GM19193 (cell line): ENCODE measurements around the gene FERMT3.

Source experiments
- POLR2A ChIP-seq: IDR thresholded peaks from 4 replicates; pipeline ENCODE4 v1.6.1; 2011; ENCODE audit not compliant: insufficient read depth, insufficient read length; ENCODE audit errors: extremely low read depth

FERMT3 gene

GRCh38 chr11:64234647-64235379 lies 28.3 kb downstream of the FERMT3 start:
- no peak for TF ChIP-seq POLR2A

- no peak for TF ChIP-seq POLR2A
Observed at GRCh38 chr11:64235437-64236161, 29.1 kb downstream of the FERMT3 start.

GRCh38 chr11:64237484-64237951 lies 31.0 kb downstream of the FERMT3 start:
- no peak for TF ChIP-seq POLR2A

- no peak for TF ChIP-seq POLR2A
Observed at GRCh38 chr11:64238076-64238475, 31.6 kb downstream of the FERMT3 start.

GRCh38 chr11:64238999-64239398 lies 32.5 kb downstream of the FERMT3 start:
- TF ChIP-seq POLR2A, result no peak

- no peak for TF ChIP-seq POLR2A
Observed at GRCh38 chr11:64239662-64240434, 33.3 kb downstream of the FERMT3 start.

- TF ChIP-seq POLR2A, result peak; percentile 96
Observed at GRCh38 chr11:64240435-64241240, 34.1 kb downstream of the FERMT3 start, which contains the start of gene FKBP2. Gene FKBP2 (plus strand): TSS chr11:64241095. CDS start chr11:64242388, 1,293 bp downstream.

- TF ChIP-seq POLR2A, result no peak
Observed at GRCh38 chr11:64241241-64241490, 34.6 kb downstream of the FERMT3 start.

- TF ChIP-seq POLR2A, result peak; percentile 45
Observed at GRCh38 chr11:64241491-64242374, 35.2 kb downstream of the FERMT3 start.

GRCh38 chr11:64243236-64243854 lies 36.8 kb downstream of the FERMT3 start:
- TF ChIP-seq POLR2A, result no peak

- TF ChIP-seq POLR2A, result no peak
Observed at GRCh38 chr11:64244107-64244506, 37.6 kb downstream of the FERMT3 start.

- no peak for TF ChIP-seq POLR2A
Observed at GRCh38 chr11:64244966-64245365, 38.4 kb downstream of the FERMT3 start.

GRCh38 chr11:64245401-64245796 lies 38.9 kb downstream of the FERMT3 start:
- no peak for TF ChIP-seq POLR2A
